SK-MEL-5 (cell line): ENCODE data around the gene TSPO. TPM values are rescaled to one million over a fixed set of nuclear protein-coding genes. Genes with fewer than 3 reads are reported as not detected.
A peak's percentile ranks its signal among the peaks of the same experiment; 100 is the strongest.

Experiments used
- DNase-seq: peaks from one replicate; pipeline ENCODE4 v3.0.0-alpha.2; 2016; ENCODE audit warnings: low read depth, low spot score
- in situ Hi-C: cut with HindIII; loops from 2 replicates; pipeline ENCODE4 v1.10.0; 2016; ENCODE audit warnings: low sequenced_read_pairs, high pct_unique_total_duplicates, low pct_unique_long_range_greater_than_20kb
- total RNA-seq: library from RNA; depleted of rRNA; stranded (reverse); fragments of >200 nt; shearing (Covaris generic); gene quantifications from 2 replicates; pipeline ENCODE4 v1.2.3, GENCODE V29; 2014

Gene TSPO
- total RNA-seq, 1 experiment from 2014 or later = 244 TPM

- in situ Hi-C loops = no loop called here
- peak; percentile 74 for DNase-seq
Observed at GRCh38 chr22:43152357-43153071, 1.2 kb downstream of the TSPO start.

- in situ Hi-C loops = no loop called here
- DNase-seq = no peak
Observed at GRCh38 chr22:43153899-43154298, 2.5 kb downstream of the TSPO start.

- DNase-seq = no peak
- in situ Hi-C loops = no loop called here
Observed at GRCh38 chr22:43154887-43155536, 3.7 kb downstream of the TSPO start.

GRCh38 chr22:43155789-43156188 lies 4.4 kb downstream of the TSPO start:
- DNase-seq = no peak
- in situ Hi-C loops = no loop called here

- in situ Hi-C loops = no loop called here
- no peak for DNase-seq
Observed at GRCh38 chr22:43156413-43156812, 5.1 kb downstream of the TSPO start.

GRCh38 chr22:43157874-43158546 lies 6.7 kb downstream of the TSPO start:
- in situ Hi-C loops = no loop called here
- DNase-seq = no peak

GRCh38 chr22:43158778-43159483 lies 7.6 kb downstream of the TSPO start:
- DNase-seq = no peak
- in situ Hi-C loops = no loop called here

GRCh38 chr22:43159484-43160178 lies 8.3 kb downstream of the TSPO start:
- in situ Hi-C loops = no loop called here
- peak; percentile 58 for DNase-seq

- no peak for DNase-seq
- in situ Hi-C loops = no loop called here
Observed at GRCh38 chr22:43160497-43161126, 9.3 kb downstream of the TSPO start.

GRCh38 chr22:43162412-43163150 lies 11.2 kb downstream of the TSPO start:
- in situ Hi-C loops = no loop called here
- no peak for DNase-seq

GRCh38 chr22:43163241-43163795 lies 12.0 kb downstream of the TSPO start:
- in situ Hi-C loops = no loop called here
- no peak for DNase-seq

- DNase-seq = no peak
- in situ Hi-C loops = no loop called here
Observed at GRCh38 chr22:43164636-43165035, 13.3 kb downstream of the TSPO start.

- in situ Hi-C loops = no loop called here
- DNase-seq = no peak
Observed at GRCh38 chr22:43166132-43166930, 15.0 kb downstream of the TSPO start.

GRCh38 chr22:43167001-43167589 lies 15.7 kb downstream of the TSPO start:
- in situ Hi-C loops = no loop called here

More at GRCh38 chr22:43167001-43167589, 15.7 kb downstream of the TSPO start:
- no peak for DNase-seq
